Measurements from ENCODE around the gene OSBPL5. TPM values are rescaled to one million over a fixed set of nuclear protein-coding genes. Genes with fewer than 3 reads are reported as not detected.

The OSBPL5 gene
- total and polyA plus RNA-seq, 2 donors (not counting 1 experiment from before 2014, with no cell fraction given): 12.4 to 49.0 TPM

DNA sequence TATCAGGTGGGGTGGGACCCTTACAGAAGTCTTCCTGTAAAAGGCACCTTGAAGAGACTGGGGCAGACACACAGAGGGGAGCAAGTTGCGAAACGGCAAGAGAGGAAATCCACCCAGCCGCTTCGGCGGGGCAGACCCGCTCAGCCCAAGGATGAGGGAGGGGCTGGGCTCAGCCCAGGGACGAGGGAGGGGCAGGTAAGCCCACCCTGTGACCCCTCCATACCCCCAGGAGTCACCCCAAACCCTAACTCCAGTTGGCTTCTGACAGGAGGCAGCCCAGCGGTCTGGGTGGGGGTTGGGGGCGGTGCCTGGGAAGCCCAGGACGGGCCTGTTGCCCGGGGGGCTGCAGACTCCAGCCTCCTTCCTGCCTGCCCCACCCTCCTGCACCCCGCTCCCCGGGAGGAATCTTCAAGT lies 965 bp downstream of the OSBPL5 start:
- H3K9me3 ChIP-seq (ENCODE audit: control insufficient read depth, insufficient read depth, low read depth, low read length): no peaks in the 10 kb centered on the region
- peak overlapping the region; percentile 84 to 93 (median 88) for H3K4me3 ChIP-seq (replicated peaks in 1 of 4; ENCODE audit: control extremely low read depth in 1 of 4, insufficient read depth in 1 of 4, low read depth in 3 of 4, low read length in 4 of 4)
- no peak for DNase-seq (ENCODE audit: low read depth in 2 of 2)
- H3K4me2 ChIP-seq (ENCODE audit: extremely low read depth, insufficient read depth, low read length): peak overlapping the region; percentile 93
- H3K79me2 ChIP-seq (ENCODE audit: control insufficient read depth, insufficient read depth, low read length): peaks cover 50% of the 10 kb centered on the region
- H3K27me3 ChIP-seq (ENCODE audit: control insufficient read depth, insufficient read depth, low read length): no peaks in the 10 kb centered on the region
- TF ChIP-seq, protein P1, sequence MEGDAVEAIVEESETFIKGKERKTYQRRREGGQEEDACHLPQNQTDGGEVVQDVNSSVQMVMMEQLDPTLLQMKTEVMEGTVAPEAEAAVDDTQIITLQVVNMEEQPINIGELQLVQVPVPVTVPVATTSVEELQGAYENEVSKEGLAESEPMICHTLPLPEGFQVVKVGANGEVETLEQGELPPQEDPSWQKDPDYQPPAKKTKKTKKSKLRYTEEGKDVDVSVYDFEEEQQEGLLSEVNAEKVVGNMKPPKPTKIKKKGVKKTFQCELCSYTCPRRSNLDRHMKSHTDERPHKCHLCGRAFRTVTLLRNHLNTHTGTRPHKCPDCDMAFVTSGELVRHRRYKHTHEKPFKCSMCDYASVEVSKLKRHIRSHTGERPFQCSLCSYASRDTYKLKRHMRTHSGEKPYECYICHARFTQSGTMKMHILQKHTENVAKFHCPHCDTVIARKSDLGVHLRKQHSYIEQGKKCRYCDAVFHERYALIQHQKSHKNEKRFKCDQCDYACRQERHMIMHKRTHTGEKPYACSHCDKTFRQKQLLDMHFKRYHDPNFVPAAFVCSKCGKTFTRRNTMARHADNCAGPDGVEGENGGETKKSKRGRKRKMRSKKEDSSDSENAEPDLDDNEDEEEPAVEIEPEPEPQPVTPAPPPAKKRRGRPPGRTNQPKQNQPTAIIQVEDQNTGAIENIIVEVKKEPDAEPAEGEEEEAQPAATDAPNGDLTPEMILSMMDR (conservative IDR thresholded peaks at IDR 0.05 in 1 of 2, IDR thresholded peaks at IDR 0.05 in 1 of 2; ENCODE audit: low read depth in 1 of 2, low read length in 2 of 2): no peak
- TF ChIP-seq EZH2 (IDR thresholded peaks at IDR 0.05; ENCODE audit: low read length, missing control alignments): no peak
- H3K36me3 ChIP-seq (ENCODE audit: control insufficient read depth, insufficient read depth, low read length): no peaks in the 10 kb centered on the region
- H3K9ac ChIP-seq (ENCODE audit: insufficient read depth, low read length): peak overlapping the region; percentile 84
- peaks cover 32% of the 10 kb centered on the region for H3K4me1 ChIP-seq (ENCODE audit: control insufficient read depth, extremely low read depth, insufficient read depth, low read length)
- no peaks in the 10 kb centered on the region for H4K20me1 ChIP-seq (ENCODE audit: control insufficient read depth, extremely low read depth, insufficient read depth, low read length)
- no peak overlapping the region for H2AFZ ChIP-seq (ENCODE audit: low read length)
- H3K27ac ChIP-seq (ENCODE audit: insufficient read depth, low read length): peak overlapping the region; percentile 74

DNA sequence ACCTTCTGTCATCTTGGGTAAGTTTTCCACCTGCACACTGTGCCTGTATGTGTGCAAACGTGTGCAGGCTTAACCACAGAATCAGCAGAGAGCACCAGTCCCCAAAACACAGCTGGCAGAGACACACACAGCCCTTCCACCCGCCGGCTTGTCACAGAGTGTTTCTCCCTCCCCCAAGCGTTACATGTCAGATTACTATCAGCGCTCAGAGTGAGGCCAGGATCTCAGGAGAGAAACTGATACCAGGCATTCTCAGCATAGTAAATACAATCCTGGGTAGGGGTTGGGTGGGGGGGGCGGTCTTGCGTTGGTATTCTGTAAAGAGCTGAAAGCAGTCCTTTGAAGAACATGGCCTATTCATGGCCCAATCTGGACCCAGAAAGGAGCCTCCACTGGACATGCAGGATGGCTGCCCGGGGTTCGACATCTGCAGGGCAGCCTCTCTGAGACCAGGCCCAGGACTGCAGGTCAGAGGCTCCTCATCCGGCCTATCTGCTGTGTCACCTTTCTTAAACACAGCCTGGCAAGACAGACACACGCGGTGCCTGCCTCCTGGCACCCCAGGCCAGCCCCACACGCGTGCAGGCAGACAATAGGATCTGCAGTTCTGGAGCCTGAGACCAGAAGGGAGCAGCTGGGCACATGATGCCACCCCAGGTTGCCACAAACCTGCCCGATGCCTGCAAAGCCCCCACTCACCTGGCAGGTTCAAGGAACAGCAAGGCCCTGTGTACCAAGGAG lies 1.7 kb downstream of the OSBPL5 start:
- no peak for TF ChIP-seq EZH2 (IDR thresholded peaks at IDR 0.05; ENCODE audit: low read length, missing control alignments)
- TF ChIP-seq, protein P1 (conservative IDR thresholded peaks at IDR 0.05 in 1 of 2, IDR thresholded peaks at IDR 0.05 in 1 of 2; ENCODE audit: low read depth in 1 of 2, low read length in 2 of 2): no peak
- no peak for DNase-seq (ENCODE audit: low read depth in 2 of 2)
- H3K27me3 ChIP-seq (ENCODE audit: control insufficient read depth, insufficient read depth, low read length): no peaks in the 10 kb centered on the region
- peak overlapping the region; percentile 54 for H3K27ac ChIP-seq (ENCODE audit: insufficient read depth, low read length)
- H3K36me3 ChIP-seq (ENCODE audit: control insufficient read depth, insufficient read depth, low read length): no peaks in the 10 kb centered on the region
- peak overlapping the region; percentile 84 for H3K9ac ChIP-seq (ENCODE audit: insufficient read depth, low read length)
- H3K4me1 ChIP-seq (ENCODE audit: control insufficient read depth, extremely low read depth, insufficient read depth, low read length): peaks cover 32% of the 10 kb centered on the region
- H3K9me3 ChIP-seq (ENCODE audit: control insufficient read depth, insufficient read depth, low read depth, low read length): no peaks in the 10 kb centered on the region
- no peak overlapping the region for H2AFZ ChIP-seq (ENCODE audit: low read length)
- H3K4me2 ChIP-seq (ENCODE audit: extremely low read depth, insufficient read depth, low read length): peak overlapping the region; percentile 93
- peaks cover 57% of the 10 kb centered on the region for H3K79me2 ChIP-seq (ENCODE audit: control insufficient read depth, insufficient read depth, low read length)
- peak overlapping the region; percentile 84 to 93 (median 88) for H3K4me3 ChIP-seq (replicated peaks in 1 of 4; ENCODE audit: control extremely low read depth in 1 of 4, insufficient read depth in 1 of 4, low read depth in 3 of 4, low read length in 4 of 4)
- H4K20me1 ChIP-seq (ENCODE audit: control insufficient read depth, extremely low read depth, insufficient read depth, low read length): no peaks in the 10 kb centered on the region

DNA sequence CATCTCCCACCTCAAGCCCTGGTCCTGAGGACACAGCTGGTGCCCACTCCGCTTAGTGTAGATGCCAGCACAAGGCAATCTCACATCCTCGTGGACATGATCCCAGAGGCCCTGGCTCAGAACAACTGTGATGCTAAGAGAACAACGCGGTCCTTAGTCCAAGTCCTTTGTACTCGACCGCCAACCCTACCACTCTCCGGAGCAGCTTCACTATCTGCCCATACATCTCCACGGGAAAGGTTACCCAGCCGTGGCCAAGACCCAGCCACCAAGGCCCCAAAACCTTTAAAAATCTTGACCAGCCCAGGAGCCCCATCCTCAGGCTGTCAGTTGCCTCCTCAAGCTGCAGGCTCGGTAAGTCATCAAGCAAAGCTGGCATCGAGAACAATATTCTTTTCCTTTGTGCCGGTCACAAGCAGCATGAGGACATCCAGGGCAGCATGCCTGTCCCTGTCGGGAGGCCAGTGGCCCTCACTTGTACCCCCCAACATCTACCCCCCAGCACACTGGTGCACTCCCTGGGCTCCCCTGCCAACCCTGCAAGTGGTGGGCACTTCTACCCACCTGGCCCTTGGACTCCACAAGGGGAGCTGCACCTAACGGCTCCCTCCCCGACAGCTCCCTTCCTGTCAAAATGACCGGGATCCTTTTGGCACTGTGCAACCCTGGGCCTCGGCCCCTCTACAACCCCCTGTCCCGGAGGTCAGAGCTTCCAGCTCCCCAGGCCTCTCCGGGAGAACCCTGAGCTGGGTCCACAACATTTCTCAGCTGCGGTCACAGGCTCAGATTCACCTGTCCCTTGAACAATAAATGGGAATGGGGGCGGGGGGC lies 2.5 kb downstream of the OSBPL5 start:
- no peaks in the 10 kb centered on the region for H3K27me3 ChIP-seq (ENCODE audit: control insufficient read depth, insufficient read depth, low read length)
- no peaks in the 10 kb centered on the region for H4K20me1 ChIP-seq (ENCODE audit: control insufficient read depth, extremely low read depth, insufficient read depth, low read length)
- peak overlapping the region; percentile 70 for H3K4me2 ChIP-seq (ENCODE audit: extremely low read depth, insufficient read depth, low read length)
- peaks cover 33% of the 10 kb centered on the region for H3K4me1 ChIP-seq (ENCODE audit: control insufficient read depth, extremely low read depth, insufficient read depth, low read length)
- no peak overlapping the region for H2AFZ ChIP-seq (ENCODE audit: low read length)
- H3K9me3 ChIP-seq (ENCODE audit: control insufficient read depth, insufficient read depth, low read depth, low read length): no peaks in the 10 kb centered on the region
- peaks cover 65% of the 10 kb centered on the region for H3K79me2 ChIP-seq (ENCODE audit: control insufficient read depth, insufficient read depth, low read length)
- no peak for DNase-seq (ENCODE audit: low read depth in 2 of 2)
- H3K9ac ChIP-seq (ENCODE audit: insufficient read depth, low read length): no peak overlapping the region
- TF ChIP-seq, protein P1 (conservative IDR thresholded peaks at IDR 0.05 in 1 of 2, IDR thresholded peaks at IDR 0.05 in 1 of 2; ENCODE audit: low read depth in 1 of 2, low read length in 2 of 2): no peak
- no peak for TF ChIP-seq EZH2 (IDR thresholded peaks at IDR 0.05; ENCODE audit: low read length, missing control alignments)
- peaks cover 2% of the 10 kb centered on the region for H3K36me3 ChIP-seq (ENCODE audit: control insufficient read depth, insufficient read depth, low read length)
- peak overlapping the region; percentile 25 for H3K27ac ChIP-seq (ENCODE audit: insufficient read depth, low read length)
- peak overlapping the region in 3 of 4 experiments; percentile 9 to 93 (median 10) for H3K4me3 ChIP-seq (replicated peaks in 1 of 4; ENCODE audit: control extremely low read depth in 1 of 4, insufficient read depth in 1 of 4, low read depth in 3 of 4, low read length in 4 of 4)
